ENCODE data around the gene PFKFB1.

PFKFB1 gene

GRCh38 chrX:54994099-54994498, at the start of gene PFKFB1:
Gene PFKFB1, minus strand, starts transcription at chrX:54994188. Its CDS starts 181 bp downstream, at chrX:54994007.
- DNase-seq: no peak

- DNase-seq: no peak
Observed at GRCh38 chrX:55041514-55041913, 47.5 kb upstream of the PFKFB1 start.

GRCh38 chrX:55039471-55039870, 45.5 kb upstream of the PFKFB1 start:
- DNase-seq: no peak

- DNase-seq: no peak
Observed at GRCh38 chrX:55033429-55033828, 39.4 kb upstream of the PFKFB1 start.

- DNase-seq: no peak
Observed at GRCh38 chrX:55030271-55031205, 36.5 kb upstream of the PFKFB1 start, which contains the start of gene ALAS2. Gene ALAS2, minus strand, starts transcription at chrX:55030977. Its CDS starts 4,977 bp downstream, at chrX:55026000.

- DNase-seq: no peak
Observed at GRCh38 chrX:55029291-55029690, 35.3 kb upstream of the PFKFB1 start.

GRCh38 chrX:55028611-55029010, 34.6 kb upstream of the PFKFB1 start:
- DNase-seq: no peak

GRCh38 chrX:55028040-55028439, 34.1 kb upstream of the PFKFB1 start:
- no peak for DNase-seq

- DNase-seq: no peak
Observed at GRCh38 chrX:55026840-55027239, 32.9 kb upstream of the PFKFB1 start.

- no peak for DNase-seq
Observed at GRCh38 chrX:55026143-55026542, 32.2 kb upstream of the PFKFB1 start.

- no peak for DNase-seq
Observed at GRCh38 chrX:55014897-55015299, 20.9 kb upstream of the PFKFB1 start.

GRCh38 chrX:55011294-55011693, 17.3 kb upstream of the PFKFB1 start:
- DNase-seq: peak in 1 of 6 experiments; percentile 15

- DNase-seq: peak in 1 of 6 experiments; percentile 2
Observed at GRCh38 chrX:55008571-55009358, 14.8 kb upstream of the PFKFB1 start.

GRCh38 chrX:55007656-55008055, 13.7 kb upstream of the PFKFB1 start:
- no peak for DNase-seq

GRCh38 chrX:55006827-55007621, 13.0 kb upstream of the PFKFB1 start:
- DNase-seq: no peak

- no peak for DNase-seq
Observed at GRCh38 chrX:55005256-55005655, 11.3 kb upstream of the PFKFB1 start.

GRCh38 chrX:55004231-55004630, 10.2 kb upstream of the PFKFB1 start:
- DNase-seq: no peak

- DNase-seq: peak; percentile 69 to 85 (median 82)
Observed at GRCh38 chrX:54999717-55000598, 6.0 kb upstream of the PFKFB1 start, which contains the start of gene APEX2. Gene APEX2, plus strand, starts transcription at chrX:55000363. Its CDS starts 60 bp downstream, at chrX:55000423.

- no peak for DNase-seq
Observed at GRCh38 chrX:54995621-54996020, 1.6 kb upstream of the PFKFB1 start.

GRCh38 chrX:54994668-54995351, 822 bp upstream of the PFKFB1 start:
- DNase-seq: no peak

Measured in stimulated activated naive CD4-positive, alpha-beta T cell (primary cell).